HG02970 (cell line): ENCODE measurements around the gene DLGAP4.

Source experiments
- ATAC-seq: cut with Tn5 transposase; IDR thresholded peaks from one replicate; pipeline ENCODE4 v1.9.1; 2021; ENCODE audit warnings: mild to moderate bottlenecking, moderate library complexity, moderate number of reproducible peaks; ENCODE audit not compliant: unreplicated experiment, low FRiP score

The DLGAP4 gene, protein sequence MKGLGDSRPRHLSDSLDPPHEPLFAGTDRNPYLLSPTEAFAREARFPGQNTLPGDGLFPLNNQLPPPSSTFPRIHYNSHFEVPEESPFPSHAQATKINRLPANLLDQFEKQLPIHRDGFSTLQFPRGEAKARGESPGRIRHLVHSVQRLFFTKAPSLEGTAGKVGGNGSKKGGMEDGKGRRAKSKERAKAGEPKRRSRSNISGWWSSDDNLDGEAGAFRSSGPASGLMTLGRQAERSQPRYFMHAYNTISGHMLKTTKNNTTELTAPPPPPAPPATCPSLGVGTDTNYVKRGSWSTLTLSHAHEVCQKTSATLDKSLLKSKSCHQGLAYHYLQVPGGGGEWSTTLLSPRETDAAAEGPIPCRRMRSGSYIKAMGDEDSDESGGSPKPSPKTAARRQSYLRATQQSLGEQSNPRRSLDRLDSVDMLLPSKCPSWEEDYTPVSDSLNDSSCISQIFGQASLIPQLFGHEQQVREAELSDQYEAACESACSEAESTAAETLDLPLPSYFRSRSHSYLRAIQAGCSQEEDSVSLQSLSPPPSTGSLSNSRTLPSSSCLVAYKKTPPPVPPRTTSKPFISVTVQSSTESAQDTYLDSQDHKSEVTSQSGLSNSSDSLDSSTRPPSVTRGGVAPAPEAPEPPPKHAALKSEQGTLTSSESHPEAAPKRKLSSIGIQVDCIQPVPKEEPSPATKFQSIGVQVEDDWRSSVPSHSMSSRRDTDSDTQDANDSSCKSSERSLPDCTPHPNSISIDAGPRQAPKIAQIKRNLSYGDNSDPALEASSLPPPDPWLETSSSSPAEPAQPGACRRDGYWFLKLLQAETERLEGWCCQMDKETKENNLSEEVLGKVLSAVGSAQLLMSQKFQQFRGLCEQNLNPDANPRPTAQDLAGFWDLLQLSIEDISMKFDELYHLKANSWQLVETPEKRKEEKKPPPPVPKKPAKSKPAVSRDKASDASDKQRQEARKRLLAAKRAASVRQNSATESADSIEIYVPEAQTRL

DNA sequence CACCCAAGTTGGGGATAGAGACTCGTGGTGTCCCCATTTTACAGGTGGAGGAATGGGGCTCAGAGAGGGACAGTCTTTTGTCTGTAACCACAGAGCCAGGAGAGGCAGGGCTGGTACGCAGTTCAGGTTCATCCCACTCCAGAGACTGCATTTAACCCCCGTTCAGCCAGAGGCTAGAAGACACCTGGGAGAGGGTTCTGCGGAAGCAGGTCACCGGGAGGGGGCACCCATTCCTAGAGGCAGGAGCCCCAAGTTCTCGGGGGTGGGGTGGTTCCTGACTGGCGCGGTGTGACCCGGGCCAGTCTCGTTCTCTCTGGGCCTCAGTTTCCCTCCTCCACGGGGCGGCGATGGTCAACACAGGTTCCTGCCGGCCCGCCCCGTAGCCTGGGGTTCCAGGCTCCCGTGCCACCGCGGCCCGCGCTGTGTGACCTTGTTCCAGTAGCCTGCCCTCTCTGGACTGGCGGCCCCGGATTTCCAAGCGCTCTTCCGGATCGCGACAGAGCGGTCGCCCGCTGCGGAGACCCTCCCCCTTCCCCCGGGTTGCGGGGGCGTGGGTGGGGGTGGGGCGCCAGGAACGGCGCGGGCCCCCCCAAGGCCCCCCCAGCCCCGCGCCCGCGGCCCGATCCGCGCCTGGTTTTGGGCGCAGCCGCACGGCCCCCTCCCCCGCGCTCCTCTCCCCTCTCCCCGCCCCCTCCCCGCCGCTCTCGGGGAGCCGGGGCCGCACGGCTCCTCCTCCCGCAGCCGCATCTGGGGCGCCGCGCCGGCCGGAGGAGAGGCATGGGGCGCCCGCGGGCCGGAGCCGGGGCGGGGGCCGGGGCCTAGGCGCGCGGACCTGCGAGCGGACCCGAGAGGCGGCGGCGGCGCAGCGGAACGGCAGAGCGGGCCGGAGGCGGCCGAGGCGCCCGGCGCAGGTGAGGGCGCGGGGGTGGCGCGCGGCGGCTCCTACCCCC lies at the start of gene DLGAP4:
DLGAP4 (plus strand) TSS at position 738 of the 950 bp plus-strand sequence. CDS start 125,379 bp downstream, outside the sequence.
- ATAC-seq, result no peak

DNA sequence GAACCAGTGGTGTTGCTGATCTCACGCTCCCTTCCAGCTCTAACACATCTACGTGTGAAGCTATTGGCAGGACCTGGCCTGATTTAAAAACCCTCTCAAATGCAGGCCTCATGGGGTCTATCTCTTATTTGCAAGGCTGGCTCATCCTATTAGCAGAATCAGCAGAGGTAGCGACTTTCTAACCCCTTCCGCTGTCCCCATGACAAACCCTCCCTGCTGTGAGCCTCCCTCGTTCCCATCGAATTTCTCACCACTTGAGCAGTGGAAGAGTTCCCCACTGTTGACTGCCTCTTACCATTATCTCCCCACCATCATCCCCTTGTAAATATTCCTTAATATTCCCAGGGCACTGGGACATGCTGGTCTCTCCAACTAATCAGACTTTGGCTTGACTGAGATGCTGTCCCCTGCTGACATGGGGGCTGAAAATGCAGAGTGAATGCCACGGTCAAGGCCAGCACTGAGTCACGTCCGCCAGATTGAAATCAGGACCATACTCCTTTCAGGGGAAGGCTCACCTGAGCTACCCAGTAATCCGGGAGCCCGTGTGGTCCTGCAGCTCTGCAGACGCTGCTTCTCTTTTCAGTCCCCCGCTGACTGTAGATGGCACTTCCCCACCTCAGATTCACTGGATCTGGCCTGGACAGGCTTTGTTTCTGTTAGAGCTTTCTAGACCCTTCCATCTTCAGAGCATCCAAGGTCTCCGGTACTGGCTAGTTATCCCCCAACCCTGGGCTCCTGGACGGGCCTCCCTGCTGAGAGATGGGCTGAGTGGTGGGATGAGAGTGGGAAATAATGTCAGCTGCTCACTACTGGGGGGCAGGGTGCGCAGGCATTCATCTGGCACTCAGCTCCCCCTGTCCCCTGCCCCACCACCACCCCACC lies 46.7 kb upstream of the DLGAP4 start:
- no peak for ATAC-seq

DNA sequence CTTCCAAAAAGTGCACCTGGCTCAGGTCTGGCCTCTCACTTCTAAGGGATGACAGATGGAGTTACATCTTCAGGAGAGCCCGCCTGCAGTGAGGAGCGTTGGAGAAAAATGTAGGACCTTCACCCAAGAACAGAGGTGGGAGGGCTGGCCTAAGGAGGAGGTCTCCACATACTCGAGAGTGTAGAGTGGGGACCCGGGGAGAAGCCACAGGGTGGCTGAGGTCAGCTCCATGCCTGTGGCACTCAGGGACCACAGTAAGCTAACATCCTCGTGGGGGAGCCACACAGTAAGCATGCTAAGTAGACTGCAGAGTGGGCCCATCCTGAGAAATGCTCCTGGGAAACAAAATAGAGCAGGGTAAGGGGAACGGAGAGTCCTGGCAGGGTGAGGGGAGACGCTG lies 45.8 kb upstream of the DLGAP4 start:
- ATAC-seq, result no peak

DNA sequence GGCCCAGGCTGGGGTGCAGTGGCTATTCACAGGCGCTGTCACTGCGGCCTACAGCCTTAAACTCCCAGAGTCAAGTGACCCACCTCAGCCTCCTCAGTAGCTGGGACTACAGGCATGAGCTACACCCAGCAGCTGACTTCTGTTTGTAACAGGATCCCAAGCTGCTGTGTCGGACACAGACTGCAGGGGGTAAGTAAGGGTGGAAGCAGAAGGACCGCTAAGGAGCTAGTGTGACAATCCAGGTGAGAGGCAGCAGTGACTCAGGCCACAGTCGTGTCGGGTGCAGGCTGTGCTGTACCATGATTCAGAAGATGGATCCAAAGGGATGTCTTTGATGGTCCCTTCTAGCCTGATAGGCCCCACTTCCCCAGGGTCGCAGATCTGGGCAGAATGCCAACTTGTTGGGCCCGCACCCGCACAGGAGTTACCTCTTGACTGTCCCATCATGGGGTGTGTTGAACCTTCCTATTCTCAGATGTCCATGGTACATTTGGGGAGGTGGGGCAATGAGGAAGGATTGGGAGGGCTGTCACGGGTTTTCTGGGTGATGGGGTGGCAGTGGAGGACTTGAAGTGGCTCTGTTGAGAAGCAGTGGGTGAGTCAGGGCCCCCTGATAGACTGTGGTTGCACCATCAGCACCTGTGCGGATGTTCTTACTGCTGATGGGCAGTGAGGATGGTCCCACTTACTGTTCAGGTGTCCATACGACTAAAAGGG lies 44.6 kb upstream of the DLGAP4 start:
- ATAC-seq, result no peak

DNA sequence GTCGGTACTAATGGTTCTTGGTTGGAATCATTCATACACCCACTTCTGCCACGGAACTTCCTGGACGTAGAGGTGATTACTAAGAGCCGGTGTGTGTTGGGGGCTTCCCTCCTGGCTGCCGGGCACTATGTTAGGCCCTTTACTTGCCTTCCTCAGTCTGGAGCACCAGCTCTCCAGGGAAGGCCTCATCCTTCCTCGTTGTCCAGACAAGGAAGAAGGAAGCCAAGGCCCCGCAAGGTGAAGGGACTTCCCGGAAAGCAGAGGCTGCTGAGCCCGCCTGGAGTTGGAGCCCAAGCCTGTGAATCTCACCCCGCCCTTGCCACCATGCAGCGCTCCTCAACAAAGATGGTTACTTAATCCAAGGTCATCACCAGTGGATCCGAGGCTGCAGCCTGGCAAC lies 43.7 kb upstream of the DLGAP4 start:
- no peak for ATAC-seq

DNA sequence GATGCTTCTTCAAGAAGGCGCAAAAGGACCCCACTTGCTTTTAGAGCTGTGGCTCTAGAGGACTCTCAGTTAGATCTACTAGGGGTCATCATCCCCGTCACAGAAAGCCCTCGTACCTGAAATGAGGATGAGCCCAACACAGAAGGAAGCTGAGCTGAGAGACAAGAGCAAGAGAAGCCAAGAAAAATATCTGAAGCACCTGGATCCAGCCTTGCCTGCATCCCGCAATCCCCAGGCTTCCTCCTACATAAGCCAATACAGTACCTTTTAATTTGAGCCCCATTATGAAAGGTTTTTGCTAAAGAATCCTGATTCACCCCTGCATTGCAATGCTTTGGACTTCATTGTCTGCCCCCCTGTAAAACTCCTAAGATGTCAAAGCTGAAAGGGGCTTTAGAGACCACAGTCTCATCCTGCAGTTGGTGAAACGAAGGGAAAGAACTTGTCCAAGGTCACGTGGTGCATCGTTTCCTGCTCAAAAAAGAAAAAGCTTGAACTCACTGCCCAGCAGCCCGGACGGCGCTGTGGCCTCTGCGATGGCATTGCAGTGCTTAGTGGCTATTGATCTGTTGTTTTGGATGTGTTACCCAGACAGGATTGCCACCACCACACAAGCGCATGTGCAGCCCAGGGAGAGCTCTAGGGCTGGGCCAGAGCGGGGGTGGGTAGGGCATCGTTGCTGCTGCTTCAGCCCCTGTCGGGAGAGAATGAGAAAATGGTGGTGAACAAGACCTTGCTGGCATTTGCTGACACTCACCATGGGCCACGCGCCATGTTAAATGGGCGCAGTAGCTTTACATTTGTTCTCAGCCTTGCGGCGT lies 41.5 kb upstream of the DLGAP4 start:
- ATAC-seq, result no peak

DNA sequence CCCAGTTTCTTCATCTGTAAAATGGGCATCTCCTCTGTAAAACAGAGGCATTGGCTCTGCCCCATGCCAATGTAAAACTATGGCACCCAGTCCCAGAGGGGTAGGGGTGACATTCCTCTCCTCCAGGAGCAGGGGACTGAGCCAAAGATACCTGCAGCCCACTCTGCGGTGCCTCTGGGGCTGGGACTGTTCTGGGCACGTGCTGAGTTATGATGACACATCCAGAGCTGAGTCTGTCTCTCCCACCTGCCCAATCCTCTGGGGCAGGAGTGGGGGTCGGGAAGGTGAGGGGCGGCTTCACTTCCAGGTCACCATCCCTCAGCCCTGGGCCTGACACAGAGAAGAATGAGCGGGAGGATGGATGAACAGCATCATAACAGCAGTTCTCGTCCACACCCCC lies 40.0 kb upstream of the DLGAP4 start:
- no peak for ATAC-seq

DNA sequence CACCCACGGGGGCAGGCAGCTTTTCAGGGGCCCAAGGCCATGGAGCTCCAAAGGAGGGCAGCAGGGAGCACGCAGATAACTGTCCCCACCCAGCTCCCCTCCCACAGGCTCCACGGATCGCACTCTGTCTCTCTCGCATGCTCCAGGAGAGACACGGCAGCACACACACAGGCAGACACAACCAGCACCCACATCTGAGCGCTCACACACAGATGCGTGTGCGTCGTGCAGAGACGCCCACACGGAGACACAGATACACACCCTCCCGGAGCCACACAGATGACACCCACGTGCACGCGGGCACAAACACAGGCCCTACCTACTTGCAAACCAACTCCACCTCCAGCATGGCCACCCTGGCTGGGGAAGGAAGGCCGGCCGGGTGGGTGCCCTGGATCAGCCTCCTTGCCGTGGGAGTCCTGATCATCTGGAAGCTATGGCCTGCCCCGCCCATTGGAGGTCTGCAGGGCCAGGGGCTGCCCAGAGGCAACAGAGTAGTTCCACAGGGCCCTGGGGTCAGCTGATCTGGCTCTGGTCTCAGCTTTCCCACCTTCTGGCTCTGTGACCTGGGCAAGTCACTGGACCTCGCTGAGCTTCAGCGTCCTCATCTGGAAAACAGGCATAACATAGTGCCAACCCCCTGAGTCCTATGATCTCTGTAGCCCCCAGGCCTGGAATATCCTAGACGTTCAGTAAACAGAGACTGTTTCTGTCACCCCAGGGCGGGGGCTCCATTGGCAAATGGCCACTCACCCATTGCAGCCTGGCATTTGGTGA lies 38.3 kb upstream of the DLGAP4 start:
- ATAC-seq, result no peak

DNA sequence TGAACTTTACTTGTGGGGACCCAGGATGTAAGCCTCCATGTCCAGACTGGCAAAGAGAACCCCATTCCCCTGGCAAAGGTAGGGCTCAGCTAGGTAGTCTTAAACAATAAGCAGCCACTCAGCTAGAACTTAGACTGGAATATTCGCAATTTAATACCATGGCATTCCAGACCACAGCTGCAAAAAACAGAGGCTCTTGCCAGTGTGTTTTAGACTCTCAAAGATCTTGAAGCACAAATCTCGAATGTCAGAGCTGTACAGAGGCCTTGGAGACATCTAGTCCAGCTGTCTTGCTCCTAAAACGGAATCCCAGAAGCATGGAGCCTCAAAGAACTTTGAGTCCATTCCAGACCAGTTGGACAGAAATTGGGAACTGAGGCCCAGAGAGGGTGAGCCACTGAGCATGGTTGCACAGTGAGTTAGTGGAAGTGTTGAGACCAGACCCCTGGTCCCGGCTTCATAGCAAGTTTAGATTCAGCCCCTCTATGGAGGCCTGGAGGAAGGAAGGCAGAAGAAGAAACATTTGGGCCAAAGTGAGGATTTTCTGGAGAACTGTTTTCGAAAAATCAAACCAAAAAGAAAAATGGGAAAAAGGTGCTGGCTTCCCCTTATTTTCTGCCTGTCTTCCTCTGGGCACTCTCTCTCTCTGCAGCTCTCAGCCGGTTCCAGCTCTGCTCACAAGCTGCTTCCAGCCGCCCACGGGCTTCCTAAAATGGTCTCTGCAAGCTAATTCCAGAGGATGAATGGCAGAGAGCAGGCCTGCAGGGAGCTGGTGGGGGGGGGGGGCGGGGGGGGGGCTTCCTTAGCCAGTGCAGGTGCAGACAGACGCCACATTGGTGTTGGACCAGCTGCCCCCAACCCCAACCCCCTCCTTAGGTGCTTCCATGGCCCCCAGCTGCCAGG lies 37.4 kb upstream of the DLGAP4 start:
- no peak for ATAC-seq

DNA sequence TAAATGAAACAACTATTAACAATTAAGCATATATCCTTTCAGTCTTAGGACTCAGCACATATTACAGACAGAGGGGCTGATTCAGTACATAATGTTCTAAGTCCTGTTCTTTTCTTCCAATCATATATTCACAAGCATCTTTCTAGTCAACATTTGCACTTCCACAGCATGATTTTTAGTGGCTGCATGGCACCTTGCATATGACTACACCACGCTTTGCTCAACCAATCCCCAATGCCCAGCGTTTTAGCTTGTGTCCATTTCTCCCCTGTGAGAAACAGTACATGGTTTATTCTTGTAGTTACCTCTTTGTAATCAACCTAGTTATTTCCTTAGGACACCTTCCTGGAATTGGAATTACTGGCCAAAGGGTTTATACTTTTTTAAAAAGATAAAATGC lies 36.6 kb upstream of the DLGAP4 start:
- no peak for ATAC-seq

DNA sequence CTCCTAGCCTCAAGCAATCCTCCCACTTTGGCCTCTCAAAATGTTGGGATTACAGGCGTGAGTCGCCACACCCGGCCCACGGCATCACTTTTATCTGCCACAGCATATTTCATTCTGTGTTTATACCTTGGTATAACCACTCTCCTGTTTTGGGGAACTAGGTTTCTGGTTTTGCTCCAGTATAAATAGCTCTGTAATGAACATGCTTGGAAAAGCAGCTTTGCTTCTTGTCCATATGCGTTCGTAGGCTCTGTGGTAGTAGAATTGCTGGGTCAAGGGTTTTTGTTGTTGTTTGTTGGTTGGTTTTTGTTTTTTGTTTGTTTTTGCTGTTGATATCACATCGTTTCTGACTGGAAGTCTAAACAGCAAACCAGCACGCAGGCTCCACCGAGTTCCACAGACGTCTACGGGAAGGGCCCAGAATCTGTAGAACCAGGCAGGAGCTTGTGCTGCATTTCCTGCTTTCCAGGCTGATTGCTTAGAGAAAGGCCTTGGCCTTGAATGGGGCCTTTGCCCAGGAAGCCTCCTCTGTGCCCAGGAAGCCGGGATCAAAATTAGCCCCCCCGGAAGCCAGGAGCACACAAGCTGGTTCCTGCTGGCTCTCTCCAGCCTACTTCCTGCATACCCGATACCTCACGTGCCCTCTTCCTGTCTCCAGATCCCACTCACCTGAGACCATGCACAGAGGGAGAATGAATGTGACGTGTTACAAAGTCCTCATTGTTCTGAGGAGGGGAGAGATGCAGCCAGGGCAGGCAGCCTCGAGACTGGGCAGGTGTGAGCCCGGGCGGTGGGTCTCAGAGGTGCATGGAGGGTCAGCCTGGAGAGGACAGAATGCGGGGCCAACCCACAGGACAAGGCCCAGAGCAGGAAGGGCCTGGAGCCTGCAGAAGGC lies 35.1 kb upstream of the DLGAP4 start:
- no peak for ATAC-seq

DNA sequence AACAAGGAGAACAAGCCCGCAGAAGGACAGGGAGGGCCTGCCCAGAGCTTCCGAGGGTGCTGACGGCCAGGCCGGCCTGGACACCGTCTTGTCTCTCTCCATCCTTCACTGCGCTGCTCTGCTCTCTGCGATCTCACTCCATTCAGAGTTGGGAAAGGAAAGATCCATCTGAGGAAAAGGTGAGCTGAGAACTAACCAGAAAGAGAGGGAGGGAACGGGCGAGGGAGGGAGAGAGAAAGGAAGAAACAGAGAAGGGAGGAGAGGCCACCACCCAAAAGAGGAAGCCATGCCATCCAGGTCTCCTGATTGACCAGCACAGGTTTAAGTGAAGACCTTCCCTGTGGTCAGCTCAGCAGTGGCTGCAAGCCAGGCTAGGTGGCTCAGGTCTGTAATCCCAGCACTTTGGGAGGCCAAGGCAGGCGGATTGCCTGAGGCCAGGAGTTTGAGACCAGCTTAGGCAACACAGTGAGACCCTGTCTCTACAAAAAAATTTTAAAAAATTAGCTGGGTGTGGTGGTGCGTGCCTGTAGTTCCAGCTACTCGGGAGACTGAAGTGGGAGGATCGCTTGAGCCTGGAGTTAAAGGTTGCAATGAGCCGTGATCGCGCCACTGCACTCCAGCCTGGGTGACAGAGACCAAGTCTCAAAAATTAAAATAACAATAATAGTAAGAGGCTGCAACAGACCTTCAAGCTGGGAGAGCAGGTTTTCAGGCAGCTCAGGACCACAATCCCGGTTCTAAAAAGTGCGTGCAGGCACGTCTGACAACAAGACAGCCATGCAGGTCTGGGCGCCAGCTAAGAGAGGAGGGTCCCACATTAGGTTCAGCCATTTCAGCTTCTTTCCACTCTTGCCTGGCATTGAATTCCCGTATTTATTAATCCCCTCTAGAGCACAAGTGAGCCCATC lies 34.2 kb upstream of the DLGAP4 start:
- ATAC-seq, result no peak

DNA sequence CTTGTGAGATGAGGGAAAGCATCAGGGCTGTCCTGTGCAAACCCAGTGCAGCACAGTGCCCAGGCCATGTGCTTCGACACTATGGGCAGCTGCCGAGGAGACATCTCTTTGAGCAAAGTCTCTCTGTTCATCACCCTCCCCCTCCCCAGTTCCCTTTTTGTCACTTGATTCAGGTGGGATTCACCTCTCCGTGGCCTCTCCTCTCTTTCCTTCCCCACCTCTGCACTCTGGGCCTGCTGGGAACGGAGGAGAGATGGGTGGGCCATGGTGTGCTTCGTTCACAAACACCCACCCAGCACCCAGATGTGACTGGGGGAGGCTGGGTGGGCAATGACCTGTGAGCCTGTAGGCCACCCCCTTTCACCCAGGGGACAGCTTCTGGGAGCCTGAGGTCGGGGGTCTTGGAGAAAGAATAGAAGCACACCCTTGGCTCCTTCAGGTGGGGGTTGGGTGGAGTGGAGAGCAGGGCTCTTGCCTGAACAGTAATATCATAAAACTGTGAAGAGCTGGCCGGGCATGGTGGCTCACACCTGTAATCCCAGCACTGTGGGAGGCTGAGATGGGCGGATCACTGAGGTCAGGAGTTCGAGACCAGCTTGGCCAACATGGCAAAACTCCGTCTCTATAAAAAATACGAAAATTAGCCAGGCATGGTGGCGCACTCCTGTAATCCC lies 33.5 kb upstream of the DLGAP4 start:
- no peak for ATAC-seq
